AG10803 (cell line): ENCODE data around the gene USP30.
"Not testable (repeated sequence)": the region's sequence is repeated elsewhere in the genome, so short reads cannot be mapped to it uniquely, and the experiment has no call there.

Experiments used
- DNase-seq: peaks from one replicate; pipeline ENCODE4 v3.0.0; 2010; ENCODE audit warnings: low read depth
- H3K4me3 ChIP-seq: 2 replicates; pipeline ENCODE4 v1.5.1; 2011; ENCODE audit warnings: mild to moderate bottlenecking, low read length, control low read depth
- CTCF ChIP-seq: conservative IDR thresholded peaks from 2 replicates; pipeline ENCODE4 v1.5.1; 2011; ENCODE audit warnings: mild to moderate bottlenecking, low read length, control low read depth, inconsistent platforms

USP30 gene

GRCh38 chr12:109053382-109054123 is 1.2 kb downstream of the USP30 start:
- peak overlapping the region; percentile 96 for H3K4me3 ChIP-seq
- no peak for DNase-seq
- TF ChIP-seq CTCF, result no peak

- H3K4me3 ChIP-seq, result peak overlapping the region; percentile 96; the same call in 1 of the 2 replicates
- DNase-seq, result not testable (repeated sequence)
These were observed 1.7 kb downstream of the USP30 start for GRCh38 chr12:109054124-109054513.

- no peak for DNase-seq
- H3K4me3 ChIP-seq, result no peak overlapping the region
- TF ChIP-seq CTCF, result no peak
These were observed 2.1 kb downstream of the USP30 start for GRCh38 chr12:109054520-109054919.

- TF ChIP-seq CTCF, result no peak
- no peak for DNase-seq
- no peak overlapping the region for H3K4me3 ChIP-seq
These were observed 4.5 kb downstream of the USP30 start for GRCh38 chr12:109056891-109057290.

- no peak for DNase-seq
- no peak overlapping the region for H3K4me3 ChIP-seq
- no peak for TF ChIP-seq CTCF
These were observed 5.0 kb downstream of the USP30 start for GRCh38 chr12:109057376-109057775.

GRCh38 chr12:109058773-109059172 is 6.4 kb downstream of the USP30 start:
- TF ChIP-seq CTCF, result no peak
- no peak for DNase-seq
- H3K4me3 ChIP-seq, result no peak overlapping the region

GRCh38 chr12:109064143-109064542 is 11.8 kb downstream of the USP30 start:
- no peak for TF ChIP-seq CTCF
- H3K4me3 ChIP-seq, result no peak overlapping the region
- DNase-seq, result no peak
